GM10847 (cell line): ENCODE measurements around the gene FXYD6.

Source experiments
- POLR2A ChIP-seq: IDR thresholded peaks from 2 replicates; pipeline ENCODE4 v1.6.1; 2011; ENCODE audit not compliant: insufficient read length; ENCODE audit errors: extremely low read depth

Gene FXYD6, protein sequence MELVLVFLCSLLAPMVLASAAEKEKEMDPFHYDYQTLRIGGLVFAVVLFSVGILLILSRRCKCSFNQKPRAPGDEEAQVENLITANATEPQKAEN

DNA sequence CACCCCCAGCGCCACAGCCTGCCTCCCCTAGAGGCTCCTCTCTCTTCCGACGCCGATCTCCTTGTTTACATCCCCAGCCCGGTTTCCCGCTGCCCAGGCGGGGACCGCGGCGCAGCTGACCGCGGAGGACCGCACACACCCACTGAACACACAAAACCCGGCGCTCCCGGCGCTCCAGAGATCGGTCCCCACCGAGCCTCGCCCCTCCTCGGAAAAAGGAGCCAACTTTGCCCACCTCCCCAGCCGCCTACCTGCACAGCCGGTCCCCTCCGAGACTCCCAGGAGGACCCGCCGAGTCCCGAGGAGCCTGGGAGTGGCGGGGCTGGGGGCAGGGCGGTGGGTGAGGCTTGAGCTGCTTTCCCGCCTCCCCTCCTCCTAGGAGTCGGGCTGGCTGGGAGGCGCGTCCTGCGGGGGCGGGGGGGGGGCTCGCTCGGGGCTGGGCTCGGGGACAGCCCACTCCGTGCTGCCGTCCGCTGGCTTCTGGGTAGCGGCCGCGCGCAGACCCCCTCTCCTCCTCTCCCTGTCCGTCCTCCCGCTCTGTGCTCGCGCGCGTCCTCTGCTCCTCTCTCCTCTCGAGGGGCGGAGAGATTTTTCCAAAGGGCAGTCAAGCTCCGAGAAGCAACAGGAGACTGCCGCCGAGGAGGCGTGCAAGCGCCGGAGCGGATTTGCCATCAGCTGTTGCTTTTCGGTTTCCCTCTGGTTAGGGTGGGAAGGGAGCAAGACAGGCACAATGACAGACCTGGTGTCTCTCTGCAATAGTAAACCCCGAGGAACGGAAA is at the start of gene FXYD6:
TSS of gene FXYD6 (minus strand) at position 318 of the 779 bp plus-strand sequence. CDS start 33,882 bp downstream, outside the sequence.
- TF ChIP-seq POLR2A, result no peak

DNA sequence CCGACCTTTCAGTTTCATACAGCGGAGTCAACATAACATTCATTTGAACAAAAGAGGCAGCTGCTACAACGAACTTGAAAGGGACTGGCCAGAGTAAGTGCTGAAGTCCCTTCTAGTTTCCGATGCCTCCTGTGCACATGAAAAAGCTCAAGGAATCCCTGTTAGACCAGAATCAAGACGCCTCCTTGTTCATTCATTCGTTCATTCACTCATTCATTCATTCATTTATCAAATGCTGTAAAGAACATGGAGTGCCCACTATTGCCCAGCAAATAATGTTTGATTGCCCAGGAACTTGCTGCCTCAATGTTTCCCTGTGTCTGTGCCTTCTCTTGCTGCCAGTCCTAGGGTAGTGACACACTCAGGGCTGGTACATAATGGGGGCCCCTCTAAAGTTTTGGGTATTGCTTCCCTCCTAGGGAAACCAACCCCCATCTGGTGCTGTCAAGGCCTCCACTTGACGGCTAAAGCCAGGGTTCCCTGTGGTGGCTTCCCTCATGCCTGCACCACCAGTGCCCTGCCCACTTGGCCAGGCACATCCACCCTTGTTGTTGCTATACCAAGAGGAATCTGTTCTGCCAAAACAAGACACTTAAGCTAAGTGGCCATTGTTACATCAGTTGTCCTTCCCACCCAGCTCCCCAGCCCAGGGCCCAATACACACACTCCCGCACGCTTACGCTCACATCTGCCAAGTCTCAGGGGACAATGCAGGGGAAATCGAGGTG is 48.9 kb upstream of the FXYD6 start:
- TF ChIP-seq POLR2A, result no peak

DNA sequence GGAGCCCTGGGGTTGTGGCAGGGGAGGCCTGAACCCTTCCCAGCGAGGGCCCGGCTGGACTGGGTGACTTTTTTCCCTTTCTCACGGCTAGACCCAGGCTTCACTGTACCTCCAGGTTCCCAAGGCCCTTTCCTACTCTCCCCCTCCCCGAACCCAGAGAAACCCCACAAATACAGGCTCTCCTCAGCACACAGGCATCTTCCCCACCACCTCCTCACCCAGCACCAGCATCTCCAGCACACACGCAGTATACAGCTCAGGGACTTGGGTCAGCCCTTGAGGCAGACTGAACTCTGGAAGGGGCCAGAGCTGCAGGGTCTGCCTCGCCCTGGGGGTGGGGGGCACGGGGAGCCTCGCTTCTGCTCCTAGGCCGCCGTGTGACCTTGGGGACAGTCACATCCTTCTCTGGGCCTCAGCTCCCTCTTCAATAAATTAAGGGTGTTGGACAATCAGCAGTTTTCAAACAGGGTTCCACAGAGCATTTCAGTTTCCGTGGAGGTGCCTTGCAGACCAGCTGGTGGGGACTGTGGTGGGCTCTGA is 48.2 kb upstream of the FXYD6 start:
- no peak for TF ChIP-seq POLR2A

DNA sequence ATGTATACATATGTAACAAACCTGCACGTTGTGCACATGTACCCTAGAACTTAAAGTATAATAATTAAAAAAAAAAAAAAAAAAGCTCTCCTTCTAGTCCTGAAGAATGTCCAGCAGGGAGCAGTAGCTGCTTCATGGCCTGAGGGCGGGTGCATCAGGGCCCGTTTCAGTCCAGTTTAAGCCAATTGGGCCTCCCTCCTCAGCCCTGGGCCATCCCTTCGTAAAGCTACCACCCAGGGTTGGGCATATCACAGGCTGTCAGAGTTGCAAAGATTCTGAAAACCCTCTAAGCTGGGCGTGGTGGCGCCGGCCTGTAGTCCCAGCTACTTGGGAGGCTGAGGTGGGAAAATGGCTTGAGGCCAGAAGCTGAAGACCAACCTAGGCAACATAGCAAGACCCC is 47.3 kb upstream of the FXYD6 start:
- TF ChIP-seq POLR2A, result no peak

DNA sequence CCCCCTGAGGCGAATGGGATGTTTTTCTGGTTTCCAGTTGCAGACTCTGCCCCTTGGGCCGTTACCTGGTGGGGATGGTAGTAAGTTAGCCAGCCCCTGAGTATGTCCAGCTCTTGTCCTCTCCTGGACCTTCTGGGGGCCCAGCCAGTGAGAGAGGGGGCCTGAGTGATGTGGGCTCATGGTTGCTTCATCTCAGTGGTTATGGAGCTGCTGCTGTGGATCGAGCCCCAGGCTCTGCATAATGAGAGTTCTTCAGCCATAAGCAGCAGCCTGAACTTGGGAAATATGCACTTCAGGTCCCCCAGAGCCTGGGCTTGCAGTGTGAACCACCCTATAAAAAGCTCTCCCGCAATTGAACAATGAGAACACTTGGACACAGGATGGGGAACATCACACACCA is 46.8 kb upstream of the FXYD6 start:
- no peak for TF ChIP-seq POLR2A

DNA sequence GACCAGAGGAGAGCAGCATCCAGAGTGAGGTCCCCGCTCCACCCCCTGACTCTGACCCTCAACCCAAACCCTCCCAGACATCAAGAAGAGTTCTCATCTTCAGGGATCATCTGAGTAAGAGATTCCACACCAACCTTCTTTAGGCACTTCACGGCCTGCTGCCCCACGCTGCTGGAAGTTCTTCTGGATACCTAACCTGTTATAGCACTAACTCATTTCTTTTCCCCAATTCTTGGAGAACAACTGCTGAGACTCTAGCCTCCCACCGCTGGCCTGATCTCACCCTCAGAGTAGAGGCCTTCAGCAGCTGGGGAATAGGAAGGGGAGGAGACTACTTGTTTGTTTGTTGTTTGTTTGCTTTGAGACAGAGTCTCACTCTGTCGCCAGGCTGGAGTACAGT is 45.4 kb upstream of the FXYD6 start:
- TF ChIP-seq POLR2A, result no peak

DNA sequence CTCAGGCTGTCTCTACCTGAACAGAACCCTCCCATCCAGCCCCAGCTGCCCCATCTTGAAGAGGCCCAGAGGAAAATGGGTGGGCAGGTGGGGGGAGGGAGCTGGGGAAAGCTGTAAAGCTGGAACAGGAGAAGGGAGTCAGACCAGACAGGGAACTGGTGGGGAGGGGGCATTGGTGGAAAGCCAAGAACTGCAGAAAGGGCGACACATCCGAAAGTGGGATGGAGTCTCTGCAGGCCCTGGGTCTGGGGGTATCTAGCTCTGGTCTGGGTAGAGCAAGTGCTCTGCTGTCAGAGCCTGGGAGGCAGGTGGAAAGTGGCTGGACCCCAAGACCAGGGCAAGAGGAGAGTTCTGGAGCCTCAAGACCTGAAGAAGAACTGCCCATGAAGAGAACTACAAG is 45.0 kb upstream of the FXYD6 start:
- no peak for TF ChIP-seq POLR2A

DNA sequence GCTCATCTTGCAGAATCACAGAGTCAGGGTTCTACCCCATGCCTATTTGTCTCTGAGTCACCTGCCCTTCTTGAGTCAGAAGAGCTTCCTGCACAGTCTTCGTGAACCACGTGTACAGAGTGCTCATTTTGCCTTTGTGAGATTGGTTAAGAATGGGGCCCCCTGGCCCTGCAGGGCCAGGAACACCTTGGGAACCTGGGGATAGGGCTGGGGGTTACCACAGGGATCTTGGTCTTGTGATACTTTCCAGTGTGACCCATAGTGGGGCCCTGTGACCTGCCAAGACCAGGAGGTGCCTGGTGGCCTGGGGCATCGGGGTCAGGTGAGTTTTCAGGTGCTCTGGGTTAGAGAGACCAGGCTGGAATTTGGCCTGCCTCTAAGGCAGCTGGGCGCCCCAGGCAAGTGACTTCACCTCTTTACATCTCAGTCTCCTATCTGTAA is 43.3 kb upstream of the FXYD6 start:
- no peak for TF ChIP-seq POLR2A

DNA sequence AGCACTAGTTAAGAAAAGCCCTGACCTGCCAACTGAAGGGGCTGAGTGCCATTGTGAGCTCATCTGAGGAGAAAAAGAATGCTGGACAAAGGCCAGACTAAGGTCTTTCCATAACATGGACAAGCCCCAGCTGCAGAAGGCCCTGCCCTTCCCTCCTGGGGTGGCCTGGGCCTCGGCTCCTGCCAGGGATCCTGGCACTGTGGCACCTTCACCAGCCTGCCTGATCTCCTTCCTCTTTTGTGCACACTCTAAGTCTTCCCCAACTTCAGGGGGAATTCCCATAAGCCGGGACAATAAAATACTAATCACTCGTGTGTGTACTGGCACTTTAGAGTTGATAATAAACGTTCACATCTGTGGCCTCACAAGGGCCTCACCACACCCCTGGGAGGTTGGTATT is 42.9 kb upstream of the FXYD6 start:
- TF ChIP-seq POLR2A, result no peak

DNA sequence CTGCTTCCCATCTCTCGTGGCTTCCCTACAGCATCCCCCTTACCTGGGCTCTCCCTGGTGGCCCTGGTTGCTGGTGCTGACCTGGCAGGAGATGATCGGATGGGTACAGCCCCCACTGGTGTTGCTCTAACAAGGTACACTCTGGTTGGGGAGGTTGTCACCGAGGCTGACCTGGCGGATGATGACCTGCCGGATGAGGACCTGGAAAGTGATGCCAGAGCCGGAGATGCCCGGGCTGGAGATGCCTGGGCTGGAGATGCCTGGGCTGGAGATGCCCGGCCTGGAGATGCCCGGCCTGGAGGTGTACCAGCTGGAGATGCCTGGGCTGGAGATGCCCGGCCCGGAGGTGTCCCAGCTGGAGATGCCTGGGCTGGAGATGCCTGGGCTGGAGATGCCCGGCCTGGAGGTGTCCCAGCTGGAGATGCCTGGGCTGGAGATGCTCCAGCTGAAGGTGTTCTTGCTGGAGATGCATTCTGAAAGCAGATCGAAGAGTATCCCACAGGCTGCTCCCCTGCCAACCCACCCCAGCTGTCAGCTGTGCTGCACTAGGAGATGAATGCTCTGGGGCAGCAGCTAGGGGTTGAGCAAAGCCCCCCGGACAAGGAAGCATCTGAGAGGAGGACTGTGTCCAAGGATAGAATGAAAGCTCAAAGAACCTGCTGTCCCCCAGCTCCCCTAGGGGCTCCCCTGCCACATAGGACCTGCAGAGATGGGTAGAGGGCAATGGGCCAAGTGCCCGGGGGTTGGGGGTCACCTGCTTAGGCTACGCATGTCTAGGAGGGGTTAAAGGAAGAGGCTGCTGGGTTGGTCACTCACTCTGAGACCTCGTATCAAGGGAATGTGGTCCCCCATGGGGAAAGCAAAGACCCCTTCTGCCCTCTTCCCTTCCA is 42.2 kb upstream of the FXYD6 start:
- TF ChIP-seq POLR2A, result no peak

DNA sequence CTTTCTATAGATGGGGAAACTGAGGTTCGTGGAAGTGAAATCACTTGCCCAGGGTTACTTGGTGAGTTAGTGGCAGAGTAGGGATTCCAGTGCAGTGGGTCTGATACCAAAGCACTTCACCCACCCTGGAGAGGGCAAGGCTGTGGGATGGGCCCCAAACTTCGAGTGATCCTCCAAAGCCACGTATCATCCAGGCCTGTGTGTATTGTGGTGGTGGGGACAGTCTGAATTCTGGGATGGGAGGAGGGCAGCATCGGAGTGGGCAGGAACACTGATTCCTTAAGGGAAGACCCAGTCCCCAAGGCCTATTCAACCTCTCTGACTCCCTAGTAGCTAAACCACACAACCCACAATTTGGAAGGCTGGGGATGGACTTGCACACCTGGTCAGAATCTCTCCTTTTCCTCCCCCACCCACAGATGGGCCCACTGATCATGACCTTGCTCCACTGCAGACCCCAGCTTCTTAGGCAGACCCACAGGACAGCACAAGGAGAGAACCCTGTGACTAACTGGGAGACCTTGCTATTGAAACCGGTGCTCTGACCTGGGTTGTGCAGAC is 41.2 kb upstream of the FXYD6 start:
- no peak for TF ChIP-seq POLR2A

DNA sequence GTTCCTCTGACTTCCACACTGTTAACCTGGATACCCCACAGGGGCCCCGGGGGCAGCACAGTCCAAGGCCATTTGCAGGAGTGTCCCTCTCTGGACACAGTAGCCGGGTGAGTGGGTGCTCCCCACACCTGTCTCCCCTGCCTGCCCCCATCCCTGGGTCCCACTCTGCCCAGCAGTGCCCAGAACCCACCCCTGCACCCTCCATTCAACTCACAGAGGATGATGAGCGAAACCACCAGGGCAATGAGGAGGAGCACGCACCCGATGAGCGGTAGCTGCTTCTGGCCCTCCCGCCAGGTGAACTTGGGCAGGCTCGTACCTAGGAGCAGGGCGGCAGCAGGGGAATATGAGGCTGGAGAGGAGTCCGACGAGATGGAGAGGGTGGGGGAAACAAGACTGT is 40.5 kb upstream of the FXYD6 start:
- no peak for TF ChIP-seq POLR2A

DNA sequence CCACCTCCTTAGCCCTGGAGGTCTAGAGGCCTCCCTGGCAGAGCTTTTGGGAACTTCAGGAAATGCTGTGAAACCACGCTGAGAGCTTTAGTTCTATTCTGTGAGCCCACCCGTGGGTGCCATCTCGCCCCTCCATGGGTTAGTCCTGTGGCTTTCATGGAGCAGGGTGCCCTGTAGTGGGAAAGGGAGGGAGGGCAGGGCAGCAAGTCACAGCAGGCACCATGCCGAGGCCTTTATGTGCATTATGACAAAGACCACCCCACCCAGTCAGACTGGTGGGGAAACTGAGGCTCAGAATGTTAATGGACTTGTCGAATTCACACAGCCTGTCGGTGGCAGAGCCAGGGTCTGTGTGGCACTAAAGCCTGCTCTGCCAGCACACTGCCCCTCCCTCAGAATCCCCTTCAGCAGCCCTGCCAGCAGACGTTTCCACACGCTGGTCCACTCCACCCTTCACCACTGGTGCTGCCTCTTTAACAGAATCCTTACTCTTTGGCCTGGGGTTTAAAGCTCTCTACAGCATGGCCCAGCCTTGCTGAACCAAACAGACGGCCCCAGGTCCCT is 39.3 kb upstream of the FXYD6 start:
- no peak for TF ChIP-seq POLR2A

DNA sequence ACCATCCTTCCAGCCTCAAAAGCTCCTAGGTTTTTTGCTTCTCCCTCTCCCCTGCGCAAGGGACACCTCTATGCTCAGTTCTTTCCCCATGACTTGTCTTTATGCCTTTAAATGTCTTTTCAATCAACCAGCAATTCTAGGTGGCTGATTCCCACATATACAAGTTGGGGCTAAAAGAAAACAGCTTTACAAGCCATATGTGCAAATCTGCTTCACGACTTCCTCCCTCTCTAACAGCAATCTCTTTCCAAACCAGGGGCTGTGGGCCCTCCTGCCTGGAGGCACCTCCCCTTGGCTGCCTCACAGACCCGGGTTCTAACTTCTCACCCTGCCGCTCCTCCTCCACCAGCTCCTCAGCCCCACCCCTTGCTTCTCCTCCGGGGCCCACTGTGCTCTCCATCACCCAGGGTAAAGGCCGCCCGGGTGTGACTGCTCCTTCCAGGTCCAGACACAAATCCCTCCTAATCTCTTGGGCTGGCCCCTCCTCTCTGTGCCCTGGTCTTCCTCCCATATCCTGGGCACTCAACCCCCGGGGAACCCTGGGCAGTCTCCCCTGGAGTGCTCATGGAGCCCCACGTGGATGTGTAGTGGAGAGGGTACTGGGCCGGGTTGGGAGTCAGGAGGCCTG is 38.6 kb upstream of the FXYD6 start:
- no peak for TF ChIP-seq POLR2A

DNA sequence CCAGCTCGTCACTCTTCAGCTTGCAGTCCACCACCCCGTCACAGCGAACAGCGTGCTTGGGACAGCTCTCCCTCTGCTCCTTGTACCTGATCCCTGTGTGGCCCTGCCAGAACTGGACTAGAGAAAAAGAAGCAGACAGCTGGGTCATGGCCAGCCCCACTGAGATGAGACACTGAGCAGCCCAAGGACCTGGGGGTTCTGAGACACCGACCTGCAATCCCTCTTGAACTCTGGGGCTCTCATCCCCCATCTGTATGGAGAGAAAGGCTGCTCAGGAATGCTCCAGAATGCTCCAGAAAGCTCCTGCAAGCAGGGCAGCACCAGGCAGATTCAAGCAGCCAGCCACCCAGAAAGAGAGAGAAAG is 37.9 kb upstream of the FXYD6 start:
- TF ChIP-seq POLR2A, result no peak
